K562 (cell line): ENCODE data around the gene RAB17.

Experiments
- CEBPB ChIP-seq: fragments of 450-650 bp; IDR thresholded peaks from 2 replicates; pipeline ENCODE4 v1.6.1; 2016; ENCODE audit warnings: missing genetic modification characterization, missing compliant biosample characterization
- SFPQ ChIP-seq: fragments of 200-400 bp; formaldehyde crosslinking; IDR thresholded peaks from 2 replicates; pipeline ENCODE4 v1.6.1; 2017; ENCODE audit warnings: mild to moderate bottlenecking, low read depth, low read length, moderate library complexity
- TBL1XR1 ChIP-seq, 2 experiments: IDR thresholded peaks; 2 replicates each; pipeline ENCODE4 v1.6.1; 2012; ENCODE audit warnings: improper control_type of control experiment in 2 of 2, low read length in 2 of 2, mild to moderate bottlenecking in 1 of 2
- ZNF274 ChIP-seq: IDR thresholded peaks from 2 replicates; pipeline ENCODE4 v1.6.1; 2011; ENCODE audit warnings: low read depth, mild to moderate bottlenecking, low read length, moderate library complexity, borderline replicate concordance

- TF ChIP-seq ZNF274: no peak
- no peak for TF ChIP-seq SFPQ
- TF ChIP-seq TBL1XR1 (IDR thresholded peaks at IDR 0.05; ENCODE audit: low read length in 2 of 2): no peak
- TF ChIP-seq CEBPB: no peak
Measured at GRCh38 chr2:237637429-237638135, 47.0 kb upstream of the RAB17 start.
